22Rv1 (cell line): ENCODE measurements around the gene PCDH9.

Experiments used
- H3K27ac ChIP-seq: fragments of 450-650 bp; 2 replicates; pipeline ENCODE4 v1.5.1; 2017
- CTCF ChIP-seq: fragments of 450-650 bp; IDR thresholded peaks from 2 replicates; pipeline ENCODE4 v1.5.1; 2017; ENCODE audit warnings: mild to moderate bottlenecking
- ZFX ChIP-seq: fragments of 450-650 bp; IDR thresholded peaks from 2 replicates; pipeline ENCODE4 v1.6.1; 2017; ENCODE audit warnings: antibody characterized with exemption, borderline replicate concordance

The PCDH9 gene

GRCh38 chr13:66534561-66534960, 695.6 kb downstream of the PCDH9 start:
- no peak for TF ChIP-seq CTCF
- TF ChIP-seq ZFX: no peak
- H3K27ac ChIP-seq: no peak overlapping the region

GRCh38 chr13:66532845-66533244, 697.3 kb downstream of the PCDH9 start:
- H3K27ac ChIP-seq: no peak overlapping the region
- TF ChIP-seq ZFX: no peak
- no peak for TF ChIP-seq CTCF

- H3K27ac ChIP-seq: no peak overlapping the region
These were observed 698.0 kb downstream of the PCDH9 start for GRCh38 chr13:66532146-66532545.

GRCh38 chr13:66530686-66531085, 699.5 kb downstream of the PCDH9 start:
- no peak overlapping the region for H3K27ac ChIP-seq
- TF ChIP-seq CTCF: no peak

More at GRCh38 chr13:66532146-66532545, 698.0 kb downstream of the PCDH9 start:
- no peak for TF ChIP-seq ZFX
- TF ChIP-seq CTCF: no peak

GRCh38 chr13:66530158-66530557, 700.0 kb downstream of the PCDH9 start:
- H3K27ac ChIP-seq: no peak overlapping the region
- TF ChIP-seq ZFX (no peak), CTCF (no peak)

GRCh38 chr13:66528944-66529576, 701.1 kb downstream of the PCDH9 start:
- no peak overlapping the region for H3K27ac ChIP-seq
- TF ChIP-seq ZFX (no peak), CTCF (no peak)

GRCh38 chr13:66528180-66528579, 702.0 kb downstream of the PCDH9 start:
- TF ChIP-seq ZFX (no peak), CTCF (no peak)
- no peak overlapping the region for H3K27ac ChIP-seq
